GM18870 (cell line): ENCODE results near the gene GRB14.
"Not testable (repeated sequence)": the region's sequence is repeated elsewhere in the genome, so short reads cannot be mapped to it uniquely, and the experiment has no call there.

ENCODE experiments used
- ATAC-seq: cut with Tn5 transposase; IDR thresholded peaks from one replicate; pipeline ENCODE4 v1.9.1; 2021; ENCODE audit warnings: moderate library complexity; ENCODE audit not compliant: unreplicated experiment

Gene GRB14

GRCh38 chr2:164560181-164560792 is 61.0 kb downstream of the GRB14 start:
- ATAC-seq: peak; percentile 56

- ATAC-seq: no peak
Measured at GRCh38 chr2:164558450-164558849, 62.8 kb downstream of the GRB14 start.

GRCh38 chr2:164554487-164554886 is 66.8 kb downstream of the GRB14 start:
- ATAC-seq: no peak

- no peak for ATAC-seq
Measured at GRCh38 chr2:164551519-164551918, 69.8 kb downstream of the GRB14 start.

GRCh38 chr2:164549705-164550104 is 71.6 kb downstream of the GRB14 start:
- not testable (repeated sequence) for ATAC-seq

GRCh38 chr2:164545484-164545883 is 75.8 kb downstream of the GRB14 start:
- ATAC-seq: no peak

- ATAC-seq: no peak
Measured at GRCh38 chr2:164542581-164543021, 78.7 kb downstream of the GRB14 start.

GRCh38 chr2:164538240-164538866 is 82.9 kb downstream of the GRB14 start:
- no peak for ATAC-seq

GRCh38 chr2:164535280-164536025 is 85.8 kb downstream of the GRB14 start:
- no peak for ATAC-seq

GRCh38 chr2:164530464-164530863 is 90.8 kb downstream of the GRB14 start:
- ATAC-seq: no peak

GRCh38 chr2:164523726-164524125 is 97.6 kb downstream of the GRB14 start:
- ATAC-seq: no peak

GRCh38 chr2:164523009-164523408 is 98.3 kb downstream of the GRB14 start:
- no peak for ATAC-seq

- no peak for ATAC-seq
Measured at GRCh38 chr2:164522561-164522981, 98.7 kb downstream of the GRB14 start.

GRCh38 chr2:164515734-164516133 is 105.5 kb downstream of the GRB14 start:
- ATAC-seq: no peak

GRCh38 chr2:164515030-164515429 is 106.3 kb downstream of the GRB14 start:
- no peak for ATAC-seq

GRCh38 chr2:164514491-164514890 is 106.8 kb downstream of the GRB14 start:
- ATAC-seq: no peak

- ATAC-seq: no peak
Measured at GRCh38 chr2:164512871-164513270, 108.4 kb downstream of the GRB14 start.

- ATAC-seq: no peak
Measured at GRCh38 chr2:164511738-164512137, 109.5 kb downstream of the GRB14 start.

GRCh38 chr2:164510895-164511294 is 110.4 kb downstream of the GRB14 start:
- no peak for ATAC-seq

- no peak for ATAC-seq
Measured at GRCh38 chr2:164509137-164509877, 112.0 kb downstream of the GRB14 start.

GRCh38 chr2:164504253-164504652 is 117.0 kb downstream of the GRB14 start:
- no peak for ATAC-seq
